GM21529 (cell line): ENCODE results near the gene MAEL.

ENCODE experiments used
- ATAC-seq: cut with Tn5 transposase; IDR thresholded peaks from one replicate; pipeline ENCODE4 v1.9.1; 2021; ENCODE audit not compliant: unreplicated experiment

The MAEL gene

DNA sequence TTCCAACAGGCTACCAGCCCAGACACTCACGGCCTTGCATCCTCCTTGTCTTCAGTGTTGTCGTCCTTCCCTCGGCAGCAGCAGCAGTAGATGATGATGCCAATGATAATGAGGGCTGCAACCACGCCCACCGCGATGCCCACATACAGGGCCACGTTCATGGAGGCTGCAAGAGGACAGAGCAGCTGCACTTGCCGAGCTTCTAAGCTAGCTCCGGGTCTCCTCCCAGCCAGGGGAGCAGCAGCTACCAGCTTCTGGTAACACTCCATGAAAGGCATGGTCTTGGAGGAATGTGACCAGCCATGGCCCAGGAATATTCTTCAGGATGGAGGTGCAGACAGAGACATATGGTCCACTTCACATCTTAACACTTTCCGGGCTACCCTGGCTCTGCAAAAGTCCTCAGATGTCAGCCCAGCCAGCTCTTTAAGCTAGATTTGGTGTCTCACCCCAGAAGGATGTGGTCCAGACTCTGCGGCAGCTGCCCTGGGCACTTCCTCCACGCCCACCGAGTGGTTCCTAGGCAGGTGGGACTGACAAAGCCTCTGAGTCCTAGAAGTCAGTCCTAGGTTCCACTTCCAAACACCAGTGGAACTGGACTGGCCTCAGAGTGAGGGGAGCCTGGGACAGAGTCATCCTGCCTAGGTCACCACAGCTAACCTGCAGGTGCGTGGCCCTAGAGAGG is 66.0 kb downstream of the MAEL start:
- ATAC-seq = no peak

DNA sequence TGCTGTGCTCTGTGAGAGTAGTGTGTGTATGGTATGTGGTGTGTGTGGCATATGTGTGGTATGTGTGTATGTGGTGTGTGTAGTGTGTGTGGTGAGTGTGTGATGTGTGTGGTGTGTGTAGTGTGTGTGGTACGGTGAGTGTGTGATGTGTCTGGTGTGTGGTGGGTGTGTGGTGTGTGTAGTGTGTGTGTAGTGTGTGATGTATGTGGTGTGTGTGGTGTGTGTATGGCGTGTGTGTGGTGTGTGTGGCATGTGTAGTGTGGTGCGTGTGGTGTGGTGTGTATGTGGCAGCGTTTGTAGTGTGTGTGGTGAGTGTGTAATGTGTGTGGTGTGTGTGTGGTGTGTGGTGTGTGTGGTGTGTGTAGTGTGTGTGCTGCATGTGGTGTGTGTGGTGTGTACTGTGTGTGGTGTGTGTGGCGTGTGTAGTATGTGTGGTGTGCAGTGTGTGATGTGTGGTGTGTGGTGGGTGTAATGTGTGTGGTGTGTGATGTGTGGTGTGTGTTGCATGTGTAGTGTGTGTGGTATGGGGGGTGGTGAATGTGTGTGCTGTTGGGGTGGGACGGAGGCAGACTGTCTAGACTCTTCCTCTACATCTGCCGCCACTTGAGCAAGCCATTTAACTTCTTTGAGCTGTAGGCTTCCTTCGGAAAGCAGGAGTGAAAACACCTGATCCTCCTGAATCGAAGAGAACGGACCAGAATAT is 67.6 kb downstream of the MAEL start:
- no peak for ATAC-seq

DNA sequence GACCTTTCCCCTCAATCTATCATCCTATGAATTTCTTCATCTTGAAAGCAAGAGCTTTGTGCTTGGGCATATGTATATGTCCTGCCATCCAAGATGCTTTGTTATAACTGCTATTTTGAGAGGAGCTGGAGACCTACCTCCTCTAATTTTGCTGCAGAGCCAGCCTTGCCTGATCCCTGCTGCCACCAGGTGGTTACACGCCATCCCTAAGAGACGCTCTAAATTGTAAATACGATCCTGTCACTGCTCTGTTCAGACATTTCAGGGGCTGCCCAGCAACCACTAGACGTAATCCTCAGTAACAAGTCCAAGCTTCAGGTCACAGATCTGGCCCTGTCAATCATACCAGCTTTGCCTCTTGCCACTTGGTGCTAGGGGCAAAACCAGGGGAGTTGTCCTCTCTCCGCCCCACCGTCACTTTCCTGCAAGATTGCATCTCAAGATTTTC is 68.2 kb downstream of the MAEL start:
- ATAC-seq = peak; percentile 72

DNA sequence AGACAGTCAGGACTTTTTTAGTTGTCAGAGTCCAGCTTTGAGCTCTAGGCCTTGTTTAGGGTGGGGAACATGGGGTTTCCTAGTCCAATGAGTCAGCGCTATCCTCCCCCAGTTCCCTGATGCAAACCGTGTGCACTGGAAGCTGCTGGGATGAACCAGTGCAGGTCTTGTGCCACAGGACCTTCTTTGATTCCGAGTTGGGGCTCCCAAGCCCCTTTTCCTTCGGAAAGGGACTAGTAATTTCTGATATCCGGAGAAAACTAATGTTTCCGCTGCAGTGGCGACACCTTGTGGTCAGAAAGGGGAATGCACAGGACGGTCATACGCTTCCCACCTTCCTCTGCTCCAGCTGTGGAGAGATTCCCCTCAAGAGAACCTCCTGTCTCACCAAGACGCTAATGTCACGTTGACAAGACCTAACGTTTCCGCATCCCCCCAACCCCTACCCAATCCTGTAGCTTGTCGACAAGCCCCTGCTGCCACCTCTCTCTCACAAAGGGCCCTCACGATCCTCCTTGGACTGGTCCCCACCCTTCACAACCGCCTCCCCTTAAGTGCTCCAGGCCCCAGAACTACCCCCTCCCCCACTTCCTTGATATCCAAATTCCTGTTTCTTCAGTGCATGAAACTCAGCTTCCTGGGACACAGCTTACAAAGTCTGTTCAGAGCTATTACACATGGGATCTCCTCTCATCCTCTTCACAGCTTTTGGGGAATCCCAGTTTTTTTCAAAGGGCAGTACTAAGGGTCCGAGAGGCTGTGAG is 70.1 kb downstream of the MAEL start:
- no peak for ATAC-seq

DNA sequence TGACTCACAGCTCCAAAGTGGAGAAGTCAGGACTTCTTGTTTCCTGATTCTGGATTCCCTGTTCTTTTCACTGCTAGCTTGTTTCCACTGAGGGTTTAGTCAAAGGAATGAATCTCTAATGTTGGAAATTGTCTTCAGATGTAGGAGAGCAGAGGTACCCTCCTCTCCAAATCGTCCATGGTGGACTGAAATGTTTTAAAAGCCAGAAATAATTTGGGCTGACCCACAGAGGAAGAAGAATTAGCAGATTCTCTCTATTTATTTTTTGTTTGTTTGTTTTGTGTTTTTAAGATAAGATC is 70.7 kb downstream of the MAEL start:
- no peak for ATAC-seq

DNA sequence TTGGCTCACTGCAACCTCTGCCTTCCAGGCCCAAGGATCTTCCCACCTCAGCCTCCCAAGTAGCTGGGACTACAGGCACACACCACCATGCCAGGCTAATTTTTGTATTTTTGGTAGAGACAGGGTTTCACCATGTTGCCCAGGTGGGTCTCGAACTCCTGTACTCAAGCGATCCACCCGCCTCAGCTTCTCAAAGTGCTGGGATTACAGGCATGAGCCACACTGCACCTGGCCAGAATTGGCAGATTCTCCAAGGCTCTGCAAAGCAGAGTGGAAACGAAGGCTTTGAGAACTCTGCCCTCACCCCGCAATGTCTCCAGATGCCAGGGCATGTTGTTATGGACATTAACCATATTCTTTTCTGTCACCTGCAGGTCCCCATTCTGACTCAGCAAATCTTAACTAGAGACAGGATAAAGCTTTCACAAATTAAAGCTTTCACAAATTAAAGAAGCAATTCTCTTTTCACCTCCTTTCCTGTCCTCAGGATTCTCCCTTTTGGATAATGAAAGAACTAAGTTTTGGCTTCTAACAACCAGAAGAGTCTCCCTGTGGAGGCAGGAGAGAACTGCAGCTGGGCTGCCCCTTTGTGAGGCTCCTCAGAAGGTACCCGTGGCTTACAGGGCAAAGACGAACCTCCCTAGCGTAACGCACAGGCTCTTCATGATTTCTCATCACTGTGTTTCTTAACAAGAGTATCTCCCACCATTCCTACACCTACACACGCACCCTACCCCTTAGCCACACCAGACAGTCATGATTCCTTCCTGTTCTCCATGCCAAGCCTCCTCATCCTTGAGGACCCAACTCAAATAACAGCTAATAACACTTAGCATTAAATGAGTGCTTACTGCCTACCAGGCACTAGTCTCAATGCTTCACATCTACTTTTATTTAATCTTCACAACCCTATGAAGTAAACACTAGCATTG is 71.3 kb downstream of the MAEL start:
- no peak for ATAC-seq

DNA sequence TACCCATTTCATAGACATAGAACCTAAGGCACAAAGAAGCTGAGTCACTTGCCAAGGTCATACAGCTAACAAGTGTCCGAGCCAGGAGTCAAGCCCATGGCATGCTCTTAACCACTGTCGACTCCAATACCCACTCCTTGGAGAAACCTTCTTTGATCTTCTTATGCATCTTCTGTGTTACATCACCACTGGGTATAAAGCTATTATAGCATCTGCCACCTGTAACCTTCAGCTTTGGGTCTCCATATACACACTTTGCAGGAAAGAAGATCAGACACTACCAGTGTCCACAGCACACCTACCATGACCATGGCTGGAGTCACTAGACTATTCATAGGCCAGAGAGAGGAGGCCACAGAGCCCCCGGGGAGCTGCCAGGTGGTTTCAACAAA is 72.0 kb downstream of the MAEL start:
- no peak for ATAC-seq

DNA sequence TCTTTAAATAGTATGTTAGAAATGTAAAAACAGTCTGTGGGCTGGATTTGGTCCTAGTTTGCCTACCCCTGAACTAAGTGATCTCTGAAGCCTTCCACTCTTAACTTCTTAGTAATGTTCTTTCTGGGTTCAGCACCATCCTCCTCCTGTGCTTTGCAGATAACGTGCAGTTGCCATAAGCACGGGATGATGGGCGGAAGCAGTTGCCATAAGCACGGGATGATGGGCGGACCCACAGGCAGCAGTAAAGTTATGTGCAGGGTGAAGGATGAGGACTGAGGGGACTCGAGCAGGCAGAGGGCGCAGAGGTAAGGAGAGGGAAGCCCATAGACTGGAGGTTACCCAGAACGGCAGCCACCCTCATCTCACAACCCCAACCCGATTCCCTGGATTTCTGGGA is 75.5 kb downstream of the MAEL start:
- no peak for ATAC-seq

DNA sequence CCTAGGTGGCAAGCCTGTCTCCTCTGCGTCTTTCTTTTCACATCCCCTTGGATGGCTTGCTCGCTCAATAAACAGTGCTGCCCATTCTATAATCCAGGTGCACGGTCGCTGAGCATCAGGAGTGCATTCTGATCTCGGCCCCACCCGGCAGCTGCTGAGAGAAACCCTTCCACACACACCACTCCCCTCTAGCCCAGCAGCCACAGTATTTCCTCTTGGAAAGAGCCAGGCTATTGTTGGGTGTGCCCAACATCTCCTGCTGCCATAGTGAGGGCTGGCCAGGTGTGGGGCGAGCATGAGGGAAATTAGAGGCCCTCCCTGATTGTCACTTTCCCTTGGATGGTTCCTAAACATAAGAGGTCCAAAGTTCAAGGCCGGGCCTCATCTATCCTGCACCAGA is 76.4 kb downstream of the MAEL start:
- ATAC-seq = no peak

DNA sequence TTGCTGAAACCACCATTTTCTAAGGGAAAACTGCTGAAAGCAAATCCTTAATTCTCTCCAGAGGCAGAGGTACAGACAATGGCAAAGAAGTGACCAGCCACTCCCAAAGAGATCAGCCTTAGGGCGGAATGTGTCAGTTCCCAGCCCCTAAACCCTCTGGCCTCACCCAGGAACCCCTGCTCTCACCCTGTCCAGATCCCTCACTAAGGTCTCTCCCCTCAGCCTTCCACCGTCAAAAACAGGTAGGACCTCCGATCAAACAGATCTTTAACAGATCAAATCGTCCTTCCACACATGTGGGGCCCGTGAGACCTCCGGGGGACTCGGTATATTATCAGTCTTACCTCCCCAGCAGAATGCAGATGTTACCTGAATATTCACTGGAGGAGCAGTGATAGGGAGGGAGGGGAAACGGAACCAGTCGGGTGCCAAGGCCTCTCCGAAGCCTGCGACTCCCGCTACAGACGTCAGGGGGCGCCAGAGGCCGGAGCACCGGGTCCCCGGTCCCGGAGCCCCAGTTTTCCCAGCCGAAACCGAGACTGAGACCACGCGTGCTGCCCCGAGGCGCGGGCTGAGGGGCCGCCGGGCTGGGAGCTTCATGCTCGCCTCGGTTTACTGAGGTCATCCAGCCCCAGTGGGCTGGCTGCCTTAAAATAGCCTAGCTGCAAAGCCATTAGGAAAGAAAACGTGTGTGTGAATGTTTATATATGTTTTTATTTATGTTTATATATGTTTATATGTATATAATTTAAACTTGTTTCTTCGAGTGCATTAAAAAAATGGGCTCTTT is 77.4 kb downstream of the MAEL start:
- ATAC-seq = peak; percentile 79

DNA sequence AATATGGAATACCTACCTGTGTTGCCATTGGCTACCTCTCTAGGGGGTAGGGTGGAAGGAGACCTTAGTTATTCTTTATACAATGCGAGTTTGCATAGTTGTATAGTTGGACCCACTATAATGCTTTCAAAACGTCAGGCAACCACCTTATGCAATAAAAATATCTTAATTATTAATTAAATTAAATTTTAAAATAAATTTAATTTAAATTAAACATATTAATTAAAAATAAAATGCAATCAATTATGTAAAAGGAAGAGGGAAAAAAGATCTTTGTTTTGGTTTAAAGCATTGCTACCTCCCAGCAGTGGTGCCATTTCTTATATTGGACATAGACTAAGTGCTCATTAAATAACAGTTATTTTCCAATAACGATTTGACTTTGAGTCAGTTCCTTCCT is 78.8 kb downstream of the MAEL start:
- no peak for ATAC-seq

DNA sequence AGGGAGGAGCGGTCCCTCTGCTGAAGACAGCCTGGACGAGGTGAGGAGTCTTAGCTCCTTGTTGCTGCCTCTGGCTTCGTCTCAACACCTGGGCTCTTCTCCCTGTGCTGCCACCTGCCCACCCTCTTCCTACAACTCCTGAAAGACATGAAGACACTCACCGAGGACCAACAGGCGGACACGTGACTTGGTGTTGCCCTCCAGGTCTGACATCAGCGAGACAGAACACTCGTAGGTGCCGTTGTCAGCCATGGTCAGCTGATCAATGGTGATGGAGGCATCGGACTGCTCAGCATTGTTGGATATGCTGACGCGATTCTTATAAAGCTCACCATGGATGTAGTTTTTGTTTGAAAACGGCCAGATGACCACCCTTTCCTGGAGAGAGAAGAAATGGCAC is 79.7 kb downstream of the MAEL start:
- no peak for ATAC-seq

DNA sequence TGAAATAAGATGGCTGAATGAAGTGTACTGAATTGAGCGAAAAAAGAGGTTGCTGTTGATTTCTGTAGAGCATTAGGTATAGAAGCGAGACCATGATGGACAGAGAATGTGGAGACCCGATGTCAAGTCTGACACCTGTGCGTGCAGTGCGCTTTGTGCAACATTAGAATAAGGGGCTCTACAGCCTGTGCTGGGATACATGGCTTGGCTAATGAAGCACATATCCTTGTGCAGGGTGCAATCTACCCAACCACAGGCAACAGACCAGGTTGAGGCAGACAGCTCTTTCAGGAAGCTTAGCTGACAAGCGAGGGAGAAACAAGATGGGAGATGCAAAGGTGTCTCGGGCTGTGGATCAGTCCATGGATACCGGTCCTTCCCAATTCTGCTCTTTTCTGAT is 82.2 kb downstream of the MAEL start:
- no peak for ATAC-seq
